Upper lobe of right lung (tissue), 1 donor: ENCODE data around the gene GABRG3. TPM values are rescaled to one million over a fixed set of nuclear protein-coding genes. Genes with fewer than 3 reads are reported as not detected.

Source experiments
- ATAC-seq: fragments of 200-7000 bp; cut with Tn5 transposase; one replicate; pipeline ENCODE4 v1.9.1; 2020; ENCODE audit warnings: mild to moderate bottlenecking, moderate library complexity
- DNase-seq: peaks from one replicate; pipeline ENCODE4 v3.0.0-alpha.2; 2020
- H3K27ac ChIP-seq: fragments of 200-600 bp; one replicate; pipeline ENCODE4 v1.8.0; 2022
- H3K27me3 ChIP-seq: fragments of 200-600 bp; one replicate; pipeline ENCODE4 v1.8.0; 2022; ENCODE audit warnings: mild to moderate bottlenecking
- H3K36me3 ChIP-seq: fragments of 200-600 bp; one replicate; pipeline ENCODE4 v1.8.0; 2022
- H3K4me1 ChIP-seq: fragments of 200-600 bp; one replicate; pipeline ENCODE4 v1.8.0; 2022
- H3K4me3 ChIP-seq: fragments of 200-600 bp; one replicate; pipeline ENCODE4 v1.8.0; 2022; ENCODE audit warnings: mild to moderate bottlenecking
- H3K9me3 ChIP-seq: fragments of 200-600 bp; one replicate; pipeline ENCODE4 v1.8.0; 2022
- CTCF ChIP-seq: fragments of 200-600 bp; IDR thresholded peaks from one replicate; pipeline ENCODE4 v1.8.0; 2022; ENCODE audit warnings: antibody characterized with exemption
- intact Hi-C: fragments of 100-400 bp; cut with DNase I; formaldehyde crosslinking; loops from one replicate; pipeline ENCODE4 v1.11.0; 2022
- total RNA-seq: library from RNA; stranded (reverse); fragmentation: NEBNext Ultra II Directional; extraction: Animal tissue kit (Norgen Biotek cat#: 25700); gene quantifications from one replicate; pipeline ENCODE4 v1.2.1, GENCODE V29; 2021
- donor health status: DM: no; HTN: yes; CAD: no; lungs with severe emphysema.

The GABRG3 gene
- total RNA-seq, 1 donor from 2014 or later = not detected

GRCh38 chr15:27123291-27123690, 152.3 kb downstream of the GABRG3 start:
- Histone ChIP-seq H3K27ac (no peak overlapping the region), H3K4me1 (no peaks in the 10 kb centered on the region), H3K9me3 (no peaks in the 10 kb centered on the region), H3K4me3 (no peak overlapping the region), H3K36me3 (no peaks in the 10 kb centered on the region), H3K27me3 (no peaks in the 10 kb centered on the region)
- DNase-seq = no peak
- TF ChIP-seq CTCF = no peak
- no peak for ATAC-seq
- intact Hi-C loops = no loop called here

GRCh38 chr15:27123808-27124207, 152.8 kb downstream of the GABRG3 start:
- H3K36me3 ChIP-seq = no peaks in the 10 kb centered on the region
- no peaks in the 10 kb centered on the region for H3K9me3 ChIP-seq
- no peak overlapping the region for H3K4me3 ChIP-seq
- H3K27ac ChIP-seq = no peak overlapping the region
- no peak for DNase-seq
- no peak for ATAC-seq
- H3K4me1 ChIP-seq = no peaks in the 10 kb centered on the region
- no peak for TF ChIP-seq CTCF
- intact Hi-C loops = no loop called here
- H3K27me3 ChIP-seq = no peaks in the 10 kb centered on the region

- H3K9me3 ChIP-seq = no peaks in the 10 kb centered on the region
- no peaks in the 10 kb centered on the region for H3K27me3 ChIP-seq
- TF ChIP-seq CTCF = no peak
- H3K4me1 ChIP-seq = no peaks in the 10 kb centered on the region
- DNase-seq (no peak), ATAC-seq (no peak)
- H3K36me3 ChIP-seq = no peaks in the 10 kb centered on the region
- intact Hi-C loops = no loop called here
- H3K27ac ChIP-seq = no peak overlapping the region
- H3K4me3 ChIP-seq = no peak overlapping the region
These were observed 153.4 kb downstream of the GABRG3 start for GRCh38 chr15:27124287-27124871.

- no peak overlapping the region for H3K27ac ChIP-seq
- no peak for TF ChIP-seq CTCF
These were observed 154.2 kb downstream of the GABRG3 start for GRCh38 chr15:27125185-27125584.

GRCh38 chr15:27126449-27126848, 155.5 kb downstream of the GABRG3 start:
- H3K9me3 ChIP-seq = no peaks in the 10 kb centered on the region

More at GRCh38 chr15:27125185-27125584, 154.2 kb downstream of the GABRG3 start:
- Histone ChIP-seq H3K27me3 (no peaks in the 10 kb centered on the region), H3K9me3 (no peaks in the 10 kb centered on the region), H3K4me1 (no peaks in the 10 kb centered on the region), H3K36me3 (no peaks in the 10 kb centered on the region), H3K4me3 (no peak overlapping the region)
- intact Hi-C loops = no loop called here
- no peak for DNase-seq
- ATAC-seq = no peak

More at GRCh38 chr15:27126449-27126848, 155.5 kb downstream of the GABRG3 start:
- no peak overlapping the region for H3K4me3 ChIP-seq
- H3K27me3 ChIP-seq = no peaks in the 10 kb centered on the region
- no peaks in the 10 kb centered on the region for H3K36me3 ChIP-seq
- intact Hi-C loops = no loop called here
- ATAC-seq (no peak), DNase-seq (no peak)
- no peak for TF ChIP-seq CTCF
- no peaks in the 10 kb centered on the region for H3K4me1 ChIP-seq
- no peak overlapping the region for H3K27ac ChIP-seq
